Measurements from ENCODE around the gene ITGBL1. TPM values are rescaled to one million over a fixed set of nuclear protein-coding genes. Genes with fewer than 3 reads are reported as not detected.

Gene ITGBL1
- total and polyA plus RNA-seq, 2 of the 4 experiments (the other 2 are of a cell fraction): 22.2 to 24.2 TPM

DNA sequence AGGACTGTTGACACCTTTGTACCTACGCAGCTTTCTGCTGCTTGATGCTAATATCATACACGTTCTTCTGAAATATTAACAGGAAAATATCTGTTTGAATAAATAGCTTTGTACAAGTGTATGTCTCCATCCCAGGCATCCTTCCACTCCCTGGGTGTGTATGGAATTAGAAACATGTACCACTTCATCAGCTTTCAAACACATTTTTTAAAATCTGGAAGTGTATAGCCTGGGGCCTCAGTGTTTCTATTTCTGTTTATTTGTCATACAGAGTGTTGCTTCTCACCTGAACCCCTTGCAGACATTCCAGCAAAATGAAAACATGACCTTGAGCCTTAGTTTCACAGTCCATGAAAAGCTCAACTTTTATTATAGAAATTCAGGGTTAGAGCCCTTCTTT lies 168.6 kb downstream of the ITGBL1 start:
- H3K36me3 ChIP-seq (ENCODE audit: control insufficient read depth, insufficient read depth, low read length): no peaks in the 10 kb centered on the region
- no peak overlapping the region for H2AK9ac ChIP-seq (replicated peaks; ENCODE audit: low read depth, low read length, poor library complexity)
- no peak overlapping the region for H3K14ac ChIP-seq (replicated peaks; ENCODE audit: low read depth, low read length)
- H3K9me1 ChIP-seq (ENCODE audit: insufficient read depth, low read length): 0 out of 2 replicates have a peak, but pooled peaks cover 3% of the 10 kb centered on the region
- ChIA-PET CTCF (no interaction called here), POLR2A (ENCODE audit: unreplicated experiment) (no interaction called here)
- H3K9me3 ChIP-seq (ENCODE audit: control insufficient read depth, insufficient read depth, low read length): no peaks in the 10 kb centered on the region
- H2BK20ac ChIP-seq (ENCODE audit: low read depth, low read length): no peak overlapping the region
- H4K91ac ChIP-seq (ENCODE audit: insufficient read depth, low read depth, low read length): no peak overlapping the region
- H3K23ac ChIP-seq (ENCODE audit: low read depth, low read length): no peak overlapping the region
- no CpG with 5 or more reads among the region's 2 CpGs for WGBS, 2 experiments (ENCODE audit: extremely low coverage in 2 of 2, insufficient read length in 1 of 2)
- dilution Hi-C loops (cut with HindIII; ENCODE audit: low sequenced_read_pairs, unreplicated experiment): no loop called here
- H3K4me3 ChIP-seq (ENCODE audit: insufficient read depth, low read depth, low read length): no peak overlapping the region
- intact Hi-C loops (cut with micrococcal nuclease): no loop called here
- H3K27me3 ChIP-seq (ENCODE audit: control insufficient read depth, insufficient read depth, low read length): no peaks in the 10 kb centered on the region
- H2AK5ac ChIP-seq (ENCODE audit: low read depth, low read length): no peak overlapping the region
- no peaks in the 10 kb centered on the region for H3K79me1 ChIP-seq (ENCODE audit: low read depth in 1 of 2, low read length in 2 of 2)
- no peak overlapping the region for H4K8ac ChIP-seq (ENCODE audit: low read depth in 2 of 2, low read length in 2 of 2)
- no peak overlapping the region for H3K56ac ChIP-seq (ENCODE audit: extremely low read depth, insufficient read depth, low read length)
- TF ChIP-seq FOS (IDR thresholded peaks at IDR 0.05; ENCODE audit: low read depth, low read length) (no peak), CHD1 (IDR thresholded peaks at IDR 0.05; ENCODE audit: low read depth, low read length) (no peak), SMC3 (IDR thresholded peaks at IDR 0.05; ENCODE audit: low read depth, low read length) (no peak), POLR2A (IDR thresholded peaks at IDR 0.05; ENCODE audit: low read depth, low read length) (no peak), MAZ (IDR thresholded peaks at IDR 0.05; ENCODE audit: borderline replicate concordance, low read depth, low read length) (no peak), MAFK (IDR thresholded peaks at IDR 0.05; ENCODE audit: low read depth, low read length) (no peak), BHLHE40 (IDR thresholded peaks at IDR 0.05; ENCODE audit: low read depth, low read length) (no peak), NFE2L2 (IDR thresholded peaks at IDR 0.05; ENCODE audit: low read depth, low read length) (no peak), RFX5 (IDR thresholded peaks at IDR 0.05; ENCODE audit: low read depth, low read length) (no peak), CEBPB (IDR thresholded peaks at IDR 0.05; ENCODE audit: low read depth, low read length) (no peak), RAD21 (IDR thresholded peaks at IDR 0.05; ENCODE audit: low read length) (no peak), MXI1 (IDR thresholded peaks at IDR 0.05; ENCODE audit: borderline replicate concordance, low read depth, low read length) (no peak), RCOR1 (IDR thresholded peaks at IDR 0.05; ENCODE audit: insufficient replicate concordance, low read length) (no peak)
- TF ChIP-seq, protein P1, sequence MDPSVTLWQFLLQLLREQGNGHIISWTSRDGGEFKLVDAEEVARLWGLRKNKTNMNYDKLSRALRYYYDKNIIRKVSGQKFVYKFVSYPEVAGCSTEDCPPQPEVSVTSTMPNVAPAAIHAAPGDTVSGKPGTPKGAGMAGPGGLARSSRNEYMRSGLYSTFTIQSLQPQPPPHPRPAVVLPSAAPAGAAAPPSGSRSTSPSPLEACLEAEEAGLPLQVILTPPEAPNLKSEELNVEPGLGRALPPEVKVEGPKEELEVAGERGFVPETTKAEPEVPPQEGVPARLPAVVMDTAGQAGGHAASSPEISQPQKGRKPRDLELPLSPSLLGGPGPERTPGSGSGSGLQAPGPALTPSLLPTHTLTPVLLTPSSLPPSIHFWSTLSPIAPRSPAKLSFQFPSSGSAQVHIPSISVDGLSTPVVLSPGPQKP (IDR thresholded peaks at IDR 0.05; ENCODE audit: borderline replicate concordance, low read depth, low read length): no peak
- TF ChIP-seq, protein P2, sequence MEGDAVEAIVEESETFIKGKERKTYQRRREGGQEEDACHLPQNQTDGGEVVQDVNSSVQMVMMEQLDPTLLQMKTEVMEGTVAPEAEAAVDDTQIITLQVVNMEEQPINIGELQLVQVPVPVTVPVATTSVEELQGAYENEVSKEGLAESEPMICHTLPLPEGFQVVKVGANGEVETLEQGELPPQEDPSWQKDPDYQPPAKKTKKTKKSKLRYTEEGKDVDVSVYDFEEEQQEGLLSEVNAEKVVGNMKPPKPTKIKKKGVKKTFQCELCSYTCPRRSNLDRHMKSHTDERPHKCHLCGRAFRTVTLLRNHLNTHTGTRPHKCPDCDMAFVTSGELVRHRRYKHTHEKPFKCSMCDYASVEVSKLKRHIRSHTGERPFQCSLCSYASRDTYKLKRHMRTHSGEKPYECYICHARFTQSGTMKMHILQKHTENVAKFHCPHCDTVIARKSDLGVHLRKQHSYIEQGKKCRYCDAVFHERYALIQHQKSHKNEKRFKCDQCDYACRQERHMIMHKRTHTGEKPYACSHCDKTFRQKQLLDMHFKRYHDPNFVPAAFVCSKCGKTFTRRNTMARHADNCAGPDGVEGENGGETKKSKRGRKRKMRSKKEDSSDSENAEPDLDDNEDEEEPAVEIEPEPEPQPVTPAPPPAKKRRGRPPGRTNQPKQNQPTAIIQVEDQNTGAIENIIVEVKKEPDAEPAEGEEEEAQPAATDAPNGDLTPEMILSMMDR (conservative IDR thresholded peaks at IDR 0.05; ENCODE audit: low read depth, low read length): no peak
- TF ChIP-seq, protein P3, sequence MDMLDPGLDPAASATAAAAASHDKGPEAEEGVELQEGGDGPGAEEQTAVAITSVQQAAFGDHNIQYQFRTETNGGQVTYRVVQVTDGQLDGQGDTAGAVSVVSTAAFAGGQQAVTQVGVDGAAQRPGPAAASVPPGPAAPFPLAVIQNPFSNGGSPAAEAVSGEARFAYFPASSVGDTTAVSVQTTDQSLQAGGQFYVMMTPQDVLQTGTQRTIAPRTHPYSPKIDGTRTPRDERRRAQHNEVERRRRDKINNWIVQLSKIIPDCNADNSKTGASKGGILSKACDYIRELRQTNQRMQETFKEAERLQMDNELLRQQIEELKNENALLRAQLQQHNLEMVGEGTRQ (IDR thresholded peaks at IDR 0.05; ENCODE audit: low read depth, low read length): no peak
- no peak overlapping the region for H2BK15ac ChIP-seq (ENCODE audit: low read depth, low read length)
- H4K5ac ChIP-seq (ENCODE audit: low read depth, low read length): no peak overlapping the region
- H2BK120ac ChIP-seq (ENCODE audit: low read depth, low read length): no peak overlapping the region
- no peaks in the 10 kb centered on the region for H4K20me1 ChIP-seq (ENCODE audit: insufficient read depth, low read length)
- no peak overlapping the region for H3K4me2 ChIP-seq (ENCODE audit: low read depth, low read length)
- H3K27ac ChIP-seq (ENCODE audit: insufficient read depth, low read length): no peak overlapping the region
- no peak overlapping the region for H3K18ac ChIP-seq (ENCODE audit: low read depth, low read length)
- no peak overlapping the region for H3K9ac ChIP-seq (ENCODE audit: low read depth, low read length)
- in situ Hi-C loops (cut with MboI; ENCODE audit: low sequenced_read_pairs): no loop called here
- no peak overlapping the region for H2AFZ ChIP-seq (replicated peaks; ENCODE audit: low read length, poor library complexity)
- H3K4me1 ChIP-seq (ENCODE audit: control insufficient read depth, insufficient read depth, low read length): peaks cover 2% of the 10 kb centered on the region; the same call in 1 of the 2 replicates
- BruUV-seq (replicated peaks): no TSS peak
- no peak overlapping the region for H2BK5ac ChIP-seq (ENCODE audit: low read depth, low read length, poor library complexity, severe bottlenecking)
- no peak overlapping the region for H3K4ac ChIP-seq (ENCODE audit: low read depth, low read length)
- ATAC-seq (ENCODE audit: low read depth) (no peak; the same call in 1 of the 2 replicates), DNase-seq (no peak)

Data from IMR-90 (cell line).